Activated CD4-positive, alpha-beta T cell treated with anti-CD3 and anti-CD28 coated beads, Interleukin-2, amount 50 U/mL, for 16 hours (primary cell): ENCODE results near the gene RBMY1J.
"Not testable (repeated sequence)": the region's sequence is repeated elsewhere in the genome, so short reads cannot be mapped to it uniquely, and the experiment has no call there.

Experiments
- DNase-seq: peaks from one replicate; pipeline ENCODE4 v3.0.0-alpha.2; 2020

Gene RBMY1J

DNA sequence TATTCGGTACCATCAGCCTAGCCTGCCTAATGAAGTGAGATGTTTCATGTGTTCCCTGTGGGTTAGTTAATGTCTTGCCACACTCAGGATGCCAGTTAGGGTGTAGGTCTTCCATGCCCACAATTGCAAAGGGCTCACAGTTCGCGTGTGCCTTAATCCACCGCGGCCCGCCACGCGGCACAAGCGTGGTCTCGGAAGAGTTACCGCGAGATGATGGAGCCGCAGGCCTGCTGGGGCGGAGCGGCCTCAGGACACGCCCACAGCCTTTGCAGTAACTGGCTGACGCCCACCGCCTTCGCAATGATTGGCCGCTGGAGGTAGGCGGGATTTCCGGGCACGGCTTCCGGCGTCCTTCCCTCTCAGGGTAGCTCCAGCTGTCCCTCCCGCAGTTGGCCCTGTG lies at the start of gene RBMY1J:
TSS of gene RBMY1J (plus strand) at position 301 of the 400 bp plus-strand sequence. CDS start 2,038 bp downstream, outside the sequence.
- not testable (repeated sequence) for DNase-seq

DNA sequence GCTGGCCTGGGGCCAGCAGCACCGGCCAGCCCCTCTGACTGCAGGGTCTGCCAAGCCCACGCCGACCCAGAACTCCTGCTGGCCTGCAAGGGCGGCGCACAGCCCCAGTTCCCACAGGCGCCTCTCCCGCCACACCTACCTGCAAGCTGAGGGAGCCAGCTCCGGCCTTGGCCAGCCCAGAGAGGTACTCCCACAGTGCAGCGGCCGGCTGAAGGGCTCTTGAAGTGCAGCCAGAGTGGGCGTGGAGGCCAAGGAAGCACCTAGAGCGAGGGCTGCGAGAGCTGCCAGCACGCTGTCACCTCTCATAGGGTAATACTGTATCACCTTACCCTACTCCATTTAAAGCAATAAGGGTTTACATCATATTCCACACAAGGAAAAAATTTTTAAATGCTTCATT lies 35.8 kb upstream of the RBMY1J start:
- DNase-seq: no peak

GRCh38 chrY:22370623-22371022 lies 32.6 kb upstream of the RBMY1J start:
- no peak for DNase-seq

GRCh38 chrY:22373494-22373893 lies 29.7 kb upstream of the RBMY1J start:
- no peak for DNase-seq

- not testable (repeated sequence) for DNase-seq
Observed at GRCh38 chrY:22444718-22445396, 41.6 kb downstream of the RBMY1J start.

DNA sequence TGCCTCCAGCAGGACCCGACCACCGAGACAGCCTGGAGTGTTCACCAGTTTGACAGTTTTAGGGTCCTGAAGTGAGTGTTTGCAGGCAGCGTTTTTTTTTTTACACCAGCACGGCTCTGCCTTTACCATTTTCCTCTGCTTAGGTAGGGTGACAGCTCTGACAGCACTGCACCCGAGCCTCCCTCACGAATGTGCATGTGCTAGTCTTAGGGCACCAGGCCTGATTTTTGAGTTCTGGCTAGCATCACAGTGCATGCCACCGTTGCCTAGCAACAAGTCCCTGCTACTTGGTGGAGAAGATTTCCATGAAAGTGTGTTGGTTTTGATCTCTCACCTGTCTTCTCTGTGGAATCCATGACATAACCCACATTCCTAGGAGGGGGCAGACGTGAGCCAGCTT lies 52.3 kb downstream of the RBMY1J start:
- not testable (repeated sequence) for DNase-seq

GRCh38 chrY:22461962-22462361 lies 58.8 kb downstream of the RBMY1J start:
- DNase-seq: not testable (repeated sequence)
